ENCODE measurements around the gene HOXC6.

DNA sequence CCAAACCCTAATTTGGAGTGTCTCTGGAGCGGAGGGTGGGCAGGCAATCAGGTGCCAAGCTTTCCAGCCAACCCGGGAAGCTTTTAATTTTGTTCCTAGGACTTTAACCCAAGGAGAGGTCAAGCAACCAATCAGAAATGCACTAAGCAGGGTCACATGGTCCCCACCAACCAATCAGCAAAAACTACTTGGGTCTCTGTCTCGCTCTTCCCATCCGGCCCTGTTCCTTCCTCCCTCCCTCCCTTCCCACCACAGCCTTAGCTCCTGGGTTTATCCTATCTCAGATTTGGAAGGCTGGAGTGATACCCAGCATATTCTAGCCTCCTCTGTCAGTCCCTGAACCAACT lies 11.9 kb downstream of the HOXC6 start:
- TF ChIP-seq CTCF (IDR thresholded peaks at IDR 0.05): no peak
- TF ChIP-seq EZH2 (IDR thresholded peaks at IDR 0.05): no peak
- no peak for TF ChIP-seq EZH2phosphoT487 (IDR thresholded peaks at IDR 0.05)
